ENCODE results near the gene CNIH3.

DNA sequence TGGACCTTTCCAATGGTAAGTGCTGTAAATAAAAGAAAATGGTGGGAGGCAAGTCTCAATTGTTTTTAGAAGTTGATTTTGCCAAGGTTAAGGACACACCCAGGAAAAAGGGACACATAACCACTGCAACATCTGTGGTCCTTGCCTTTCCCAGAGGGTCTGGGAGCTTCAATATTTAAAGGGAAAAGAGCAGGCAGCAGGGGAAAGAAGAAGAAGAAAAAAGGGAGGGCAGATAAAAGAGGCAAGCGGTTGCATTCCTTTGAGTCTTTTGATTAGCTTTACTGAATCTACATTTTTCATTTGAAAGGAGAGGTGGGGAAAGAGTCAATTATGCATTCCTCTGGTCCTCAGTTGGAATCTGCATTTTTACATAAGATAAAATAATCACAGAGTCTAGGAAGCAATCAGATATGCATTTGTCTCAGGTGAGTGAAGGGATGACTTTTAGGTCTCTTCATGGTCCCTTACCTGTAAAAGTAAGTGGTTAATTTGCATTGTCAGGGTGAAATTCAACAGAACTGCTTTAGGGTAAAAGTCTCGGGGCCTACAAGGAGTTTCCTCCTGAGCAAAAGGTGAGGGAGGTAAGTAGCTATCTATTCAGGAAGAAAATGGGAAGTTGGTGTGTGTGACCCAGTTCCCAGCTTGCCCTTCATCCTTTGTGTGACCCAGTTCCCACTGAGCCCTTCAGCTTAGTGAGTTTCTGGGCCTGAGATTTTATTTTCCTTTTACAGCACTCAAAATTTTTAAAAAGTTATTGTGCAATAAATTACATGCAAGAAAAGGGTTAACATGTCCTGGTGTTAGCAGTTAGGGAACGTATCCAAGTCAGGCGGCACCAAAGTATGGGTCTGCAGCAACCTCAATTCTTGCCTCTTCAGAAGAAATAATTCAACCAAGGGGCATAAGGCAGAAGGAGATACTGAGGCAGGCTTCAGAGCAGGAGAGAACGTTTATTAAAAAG lies 8.6 kb upstream of the CNIH3 start:
- TF ChIP-seq POLR2A (IDR thresholded peaks at IDR 0.05) (no peak), EP300 (IDR thresholded peaks at IDR 0.05; ENCODE audit: low read depth) (no peak), POLR2AphosphoS5 (IDR thresholded peaks at IDR 0.05) (no peak)
- TF ChIP-seq, protein P1, sequence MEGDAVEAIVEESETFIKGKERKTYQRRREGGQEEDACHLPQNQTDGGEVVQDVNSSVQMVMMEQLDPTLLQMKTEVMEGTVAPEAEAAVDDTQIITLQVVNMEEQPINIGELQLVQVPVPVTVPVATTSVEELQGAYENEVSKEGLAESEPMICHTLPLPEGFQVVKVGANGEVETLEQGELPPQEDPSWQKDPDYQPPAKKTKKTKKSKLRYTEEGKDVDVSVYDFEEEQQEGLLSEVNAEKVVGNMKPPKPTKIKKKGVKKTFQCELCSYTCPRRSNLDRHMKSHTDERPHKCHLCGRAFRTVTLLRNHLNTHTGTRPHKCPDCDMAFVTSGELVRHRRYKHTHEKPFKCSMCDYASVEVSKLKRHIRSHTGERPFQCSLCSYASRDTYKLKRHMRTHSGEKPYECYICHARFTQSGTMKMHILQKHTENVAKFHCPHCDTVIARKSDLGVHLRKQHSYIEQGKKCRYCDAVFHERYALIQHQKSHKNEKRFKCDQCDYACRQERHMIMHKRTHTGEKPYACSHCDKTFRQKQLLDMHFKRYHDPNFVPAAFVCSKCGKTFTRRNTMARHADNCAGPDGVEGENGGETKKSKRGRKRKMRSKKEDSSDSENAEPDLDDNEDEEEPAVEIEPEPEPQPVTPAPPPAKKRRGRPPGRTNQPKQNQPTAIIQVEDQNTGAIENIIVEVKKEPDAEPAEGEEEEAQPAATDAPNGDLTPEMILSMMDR (IDR thresholded peaks at IDR 0.05) = no peak
